GM18511 (cell line): ENCODE results near the gene AFAP1.

ENCODE experiments used
- ATAC-seq: cut with Tn5 transposase; IDR thresholded peaks from one replicate; pipeline ENCODE4 v1.9.1; 2021; ENCODE audit warnings: mild to moderate bottlenecking, moderate library complexity; ENCODE audit not compliant: unreplicated experiment

AFAP1 gene

DNA sequence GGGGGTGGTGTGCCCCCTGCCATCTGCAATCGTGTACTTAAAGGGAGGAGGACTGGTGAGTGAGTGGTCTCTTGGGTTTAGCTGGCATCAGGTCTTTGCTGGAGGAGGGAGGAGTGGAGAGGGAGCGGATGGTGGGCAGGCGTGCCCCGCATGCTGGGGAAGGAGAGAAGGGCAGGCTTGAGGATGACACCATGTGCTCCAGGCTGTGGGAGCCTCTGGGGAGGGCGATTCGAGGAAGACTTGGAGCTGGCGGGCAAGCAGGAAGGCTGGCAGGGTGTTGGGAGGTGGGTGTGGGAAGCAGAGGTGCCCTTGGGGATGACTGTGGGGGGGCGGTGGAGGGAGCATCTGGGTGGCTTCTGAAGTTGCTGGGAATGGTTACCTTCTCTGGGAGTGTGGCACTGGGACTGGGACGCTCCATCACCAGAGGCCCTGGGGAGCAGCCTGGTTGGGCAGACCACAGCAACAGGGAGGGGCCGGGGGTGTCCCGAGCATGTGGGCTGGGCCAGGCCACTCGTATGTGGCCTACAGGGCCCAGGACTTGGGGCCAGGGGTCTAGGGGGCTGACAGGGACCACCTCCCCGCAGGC, 30.8 kb upstream of the AFAP1 start:
- peak; percentile 31 for ATAC-seq

DNA sequence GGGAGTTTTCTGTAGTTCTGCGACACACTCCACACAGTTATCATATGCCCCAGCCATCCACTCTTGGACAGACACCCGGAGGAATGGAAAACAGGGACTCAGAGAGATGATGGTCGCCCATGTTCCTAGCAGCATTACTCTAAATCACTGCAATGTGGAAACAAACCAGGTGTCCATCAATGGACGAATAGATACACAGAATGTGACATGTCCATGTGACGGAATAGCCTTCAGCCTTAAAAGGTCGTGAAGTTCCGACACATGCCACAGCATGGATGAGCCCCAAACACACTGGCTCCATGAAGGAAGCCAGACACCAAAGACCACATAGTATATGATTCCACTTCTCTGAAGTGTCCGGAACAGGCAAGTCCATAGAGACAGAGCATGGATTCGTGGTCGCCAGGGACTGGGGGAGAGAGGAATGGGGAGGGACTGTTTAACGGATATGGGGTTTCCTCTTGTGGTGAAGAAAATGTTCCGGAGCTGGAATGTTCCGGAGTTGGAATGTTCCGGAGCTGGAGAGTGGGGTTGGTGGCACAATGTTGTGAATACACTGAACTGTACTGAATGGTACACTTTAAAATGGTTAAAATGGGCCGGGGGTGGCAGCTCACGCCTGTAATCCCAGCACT, 28.7 kb upstream of the AFAP1 start:
- no peak for ATAC-seq

DNA sequence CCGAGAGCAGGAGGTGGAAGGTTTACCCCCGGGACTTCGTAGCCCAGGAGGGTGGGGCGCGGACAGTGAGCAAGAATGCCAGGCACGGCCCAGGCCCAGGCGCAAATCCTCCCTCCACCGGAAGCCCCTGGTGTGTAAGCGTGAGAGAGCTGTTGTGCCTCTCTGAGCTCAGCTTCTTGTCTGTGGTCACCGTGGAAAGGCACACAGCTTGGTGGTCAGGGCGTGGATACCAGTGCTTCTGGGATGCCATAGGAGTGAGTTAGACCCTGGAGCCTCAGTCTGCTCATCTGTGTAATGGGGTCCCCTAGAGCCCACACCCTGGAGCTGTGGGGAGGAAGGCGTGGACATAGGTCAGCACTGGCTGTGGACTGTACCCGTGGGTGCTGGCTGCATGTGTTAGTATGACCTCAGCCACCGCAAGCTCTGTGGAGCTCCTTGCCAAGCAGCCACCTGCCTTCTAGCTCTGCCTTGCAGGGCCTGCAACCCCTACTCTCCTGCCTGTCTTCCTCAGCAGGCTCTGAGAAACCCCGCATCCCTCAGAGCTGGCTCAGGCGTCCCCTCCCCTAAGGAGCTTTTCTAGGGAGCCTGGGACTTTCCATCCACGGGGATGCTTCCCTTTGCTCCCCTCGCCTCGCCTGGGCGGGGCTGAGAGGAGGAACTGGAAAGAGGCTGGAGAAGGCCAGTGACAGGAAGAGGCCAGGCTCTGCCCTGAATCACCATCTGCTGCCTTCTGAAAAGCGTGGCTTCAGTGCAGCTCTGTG, 28.0 kb upstream of the AFAP1 start:
- no peak for ATAC-seq

DNA sequence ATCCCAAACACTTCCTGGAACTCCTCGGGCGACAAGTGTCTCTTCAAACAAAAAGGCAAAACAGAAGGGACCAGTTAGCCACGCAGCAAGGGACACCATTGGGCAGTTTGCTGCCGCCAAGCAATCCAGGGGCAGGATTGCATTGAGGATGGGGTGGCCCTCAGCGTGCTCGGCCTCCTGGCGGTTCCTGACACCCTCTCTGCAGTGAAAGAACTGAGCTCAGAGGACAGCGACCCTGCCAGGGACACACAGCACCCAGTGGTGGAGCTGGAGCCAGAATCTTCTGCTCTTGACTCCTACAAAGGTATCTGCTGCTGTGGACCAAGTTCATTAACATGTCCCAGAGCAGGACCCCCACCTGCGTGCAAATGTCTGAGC, 27.4 kb upstream of the AFAP1 start:
- ATAC-seq = no peak

DNA sequence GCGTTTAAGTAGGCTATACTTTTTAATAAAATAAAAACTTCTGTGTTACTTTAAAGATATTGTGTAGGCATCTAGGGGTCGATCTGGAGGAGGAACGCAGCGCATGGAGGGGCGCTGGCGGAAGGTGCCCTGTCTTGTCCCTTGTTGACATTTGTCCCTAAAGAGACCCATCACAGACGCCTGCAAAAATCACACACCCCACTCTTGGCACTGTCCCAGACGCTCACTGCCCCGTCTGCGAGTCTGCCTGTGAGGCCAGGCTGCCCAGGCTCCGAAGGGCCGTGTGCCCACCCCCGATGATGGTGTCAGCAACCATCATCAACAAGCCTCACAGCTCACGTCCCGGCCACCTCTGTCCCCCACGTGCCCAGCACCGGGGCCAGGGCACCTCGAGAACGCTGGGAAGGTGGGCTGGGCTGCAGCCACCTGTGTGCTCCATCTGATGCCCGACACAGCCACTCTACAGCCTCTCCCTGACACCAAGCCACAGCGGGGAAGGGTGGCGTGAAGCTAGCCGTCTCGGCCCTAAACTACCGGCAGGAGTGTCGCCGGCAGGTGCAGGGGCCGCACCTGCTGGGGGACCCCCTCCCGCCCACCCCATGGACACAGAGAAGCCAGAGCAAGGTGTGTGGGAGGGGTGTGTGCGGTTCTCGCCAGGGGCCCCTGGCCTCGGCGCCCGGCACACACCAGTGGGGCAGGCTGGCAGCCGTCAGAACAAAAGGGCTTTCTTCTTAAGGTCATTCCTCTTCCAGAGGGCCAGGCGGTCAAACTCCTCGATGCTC, 26.8 kb upstream of the AFAP1 start:
- no peak for ATAC-seq

DNA sequence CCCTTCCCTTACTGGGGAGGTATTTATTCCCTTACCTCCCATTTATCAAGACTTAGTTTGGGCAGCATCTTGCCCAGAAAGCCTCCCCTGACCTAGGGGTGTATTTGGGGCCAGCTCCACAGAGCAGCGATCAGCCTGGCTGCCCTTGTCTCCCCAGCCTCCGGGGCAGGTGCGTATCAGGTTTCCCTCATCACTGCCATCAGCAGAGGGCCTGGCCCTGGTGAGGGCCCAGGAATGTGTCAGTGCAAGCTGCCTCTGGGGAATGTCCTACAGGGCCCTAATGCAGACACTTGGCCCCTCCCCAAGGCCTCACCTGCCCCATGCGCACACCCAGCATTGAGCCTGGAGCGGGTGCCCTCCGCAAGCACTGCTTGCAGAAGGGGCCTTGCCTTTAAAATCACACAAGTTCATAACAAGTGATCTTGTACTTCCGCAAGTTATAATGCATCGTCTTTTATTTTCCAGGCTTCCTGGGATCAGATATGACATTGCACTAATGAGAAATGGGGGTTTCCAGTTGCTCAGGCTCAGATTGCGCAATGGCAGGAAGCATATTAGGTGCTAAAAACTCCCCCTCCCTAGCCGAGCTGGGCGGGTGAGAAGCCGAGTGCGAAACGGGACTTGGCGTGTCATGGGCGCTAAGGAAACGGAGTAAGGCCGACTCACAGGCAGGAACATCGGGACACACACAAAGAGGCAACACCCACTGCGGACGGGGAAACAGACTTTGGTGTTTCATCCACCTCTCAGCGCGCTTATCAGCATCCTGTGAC, 25.4 kb upstream of the AFAP1 start:
- ATAC-seq = no peak

DNA sequence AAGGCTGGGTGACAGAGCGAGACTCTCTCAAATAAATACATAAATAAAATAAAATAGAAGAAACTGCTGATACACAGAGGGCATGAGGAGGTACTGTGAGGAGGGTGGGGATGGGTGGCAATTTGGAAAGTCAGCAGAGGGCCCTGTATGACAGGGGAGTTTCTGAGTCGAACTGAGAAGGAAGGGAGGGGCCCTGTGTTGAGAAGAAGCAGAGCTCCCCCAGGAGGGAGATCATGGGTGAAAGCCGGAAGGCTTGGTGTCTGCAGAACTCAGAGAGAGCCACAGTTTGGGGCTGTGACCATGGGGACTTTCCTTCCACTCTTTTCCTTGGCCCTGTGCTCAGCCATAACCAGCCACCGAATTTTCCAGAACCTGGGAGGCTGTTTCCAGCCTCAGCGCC, 24.8 kb upstream of the AFAP1 start:
- ATAC-seq = no peak

DNA sequence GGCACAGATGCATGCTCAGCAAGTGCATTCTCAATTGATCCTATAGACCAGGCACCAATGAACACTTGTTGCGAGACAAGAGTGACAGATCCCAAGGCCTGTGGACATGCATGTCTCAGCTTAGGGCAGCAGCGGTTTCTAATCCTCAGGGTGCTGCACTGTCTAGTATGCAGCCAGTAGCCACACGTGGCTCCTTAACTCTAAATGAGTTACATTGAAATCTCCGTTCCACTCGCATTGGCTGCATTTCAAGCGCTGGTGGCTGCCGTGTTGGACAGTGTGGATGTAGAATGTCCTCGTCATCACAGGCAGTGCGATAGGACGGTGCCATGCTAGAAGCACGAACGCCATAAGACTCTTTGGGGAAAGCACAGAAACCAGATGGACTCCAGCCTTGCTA, 24.0 kb upstream of the AFAP1 start:
- no peak for ATAC-seq

DNA sequence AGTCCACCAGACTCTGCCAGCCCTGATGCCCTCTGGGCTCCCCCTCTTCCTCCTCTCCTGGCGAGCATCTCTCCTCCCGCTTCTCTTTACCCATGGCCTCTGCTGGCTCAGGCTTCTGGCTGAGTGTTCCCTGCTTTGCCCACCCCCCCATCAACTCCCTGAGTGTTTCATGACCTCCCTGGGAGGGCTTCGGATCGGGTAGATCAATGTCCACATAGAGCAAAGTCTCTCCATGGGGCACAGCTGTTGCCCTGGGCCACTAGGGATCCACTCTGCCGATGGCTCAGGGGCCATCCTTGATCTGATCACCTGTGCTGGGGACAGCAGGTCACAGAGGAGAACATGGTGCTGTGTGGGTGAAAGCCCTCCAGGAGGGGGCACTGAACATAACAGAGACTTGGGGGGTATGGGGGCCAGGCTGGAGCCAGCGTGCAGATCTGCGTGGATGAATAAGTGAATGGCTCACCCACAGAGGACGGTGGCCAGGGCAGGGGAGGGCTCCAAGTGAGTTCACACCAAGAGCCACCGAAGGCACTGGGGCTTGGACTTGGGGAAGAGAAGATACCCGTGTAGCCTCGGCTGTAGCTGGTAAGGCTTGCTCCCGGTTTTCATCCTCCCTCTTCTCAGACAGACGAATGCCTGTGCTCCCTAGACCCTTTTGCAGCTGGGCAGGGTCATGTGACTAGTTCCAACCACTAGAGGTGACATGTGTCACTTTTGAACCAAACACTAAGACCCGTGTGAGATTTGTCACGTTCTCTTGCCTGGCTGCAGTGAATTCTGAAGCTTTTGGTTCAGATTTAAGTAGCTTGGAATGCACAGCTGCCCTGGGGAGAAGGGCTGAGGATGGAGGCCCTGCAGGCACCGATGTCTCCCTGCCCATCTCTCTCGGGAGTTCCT, 23.2 kb upstream of the AFAP1 start:
- no peak for ATAC-seq

DNA sequence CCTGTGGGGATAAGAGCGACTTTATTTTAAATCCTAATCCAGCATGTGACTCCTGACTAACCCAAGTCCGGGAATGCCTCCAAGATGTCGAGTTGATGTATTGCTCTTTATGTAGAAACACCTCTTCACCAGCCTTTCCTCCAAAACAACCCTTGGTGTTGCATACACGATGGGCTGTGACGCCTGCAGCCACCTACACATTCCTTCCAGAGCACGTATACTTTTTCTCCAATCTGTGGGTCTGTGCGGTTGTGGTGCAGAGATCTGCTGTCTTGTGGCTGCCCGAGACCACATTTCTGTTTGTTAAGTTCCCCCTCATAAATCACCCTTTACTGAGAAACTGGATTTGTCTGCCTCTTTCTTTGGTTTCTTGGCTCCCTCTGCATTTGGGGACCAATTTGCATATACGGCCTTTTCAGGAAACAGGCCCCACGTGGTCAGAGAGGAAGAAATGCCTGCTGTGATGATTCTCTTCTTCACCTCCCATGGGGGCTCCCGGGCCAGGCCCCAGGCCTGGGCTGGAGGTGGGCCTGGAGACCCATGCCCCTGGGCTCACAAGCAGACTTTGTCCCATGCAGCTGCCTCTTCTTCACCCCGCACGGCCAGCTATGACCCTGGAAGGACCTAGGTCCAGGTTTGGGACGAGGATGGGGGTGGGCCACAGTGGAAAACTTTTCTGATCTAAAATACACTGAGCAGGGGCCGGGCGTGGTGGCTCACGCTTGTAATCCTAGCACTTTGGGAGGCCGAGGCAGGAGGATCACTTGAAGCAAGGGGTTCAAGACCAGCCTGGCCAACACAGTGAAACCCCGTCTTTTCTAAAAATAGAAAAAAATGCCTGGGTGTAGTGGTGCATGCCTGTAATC, 21.4 kb upstream of the AFAP1 start:
- peak; percentile 77 for ATAC-seq

DNA sequence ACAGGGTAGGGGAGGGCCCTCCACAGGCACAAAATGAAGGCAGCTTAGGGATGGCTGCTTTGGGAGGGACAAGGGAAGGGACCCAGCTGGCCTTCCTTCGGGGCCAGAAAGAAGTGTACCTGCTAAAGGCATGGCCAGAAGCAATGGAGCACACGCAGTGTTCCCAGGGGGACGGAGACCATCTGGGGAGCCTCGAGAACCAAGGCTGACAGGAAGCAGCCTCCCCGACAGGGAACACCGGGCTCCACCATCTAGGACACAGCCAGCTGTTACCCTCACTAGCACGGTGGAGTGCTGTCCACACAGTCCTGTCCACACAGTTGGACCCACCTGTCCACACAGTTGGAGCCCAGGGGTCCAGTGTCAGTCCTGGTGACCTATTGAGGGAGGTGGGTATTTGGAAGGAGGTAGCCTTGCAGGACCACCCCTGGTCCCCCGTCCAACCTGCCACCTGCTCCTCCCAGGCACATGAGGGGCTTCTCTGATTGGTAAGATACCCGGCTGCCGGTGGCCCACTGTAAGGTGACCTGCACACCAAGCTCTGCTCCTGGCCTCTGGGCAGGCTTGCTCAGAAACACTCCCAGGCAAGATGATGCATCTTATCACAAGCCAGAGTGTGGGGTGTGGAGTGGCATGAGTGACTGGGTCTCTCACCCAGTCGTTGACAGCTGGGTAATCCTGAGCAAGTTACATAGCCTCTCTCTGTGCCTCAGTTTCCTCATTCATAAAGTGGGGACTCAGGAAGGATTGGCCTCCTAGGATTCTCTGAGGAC, 20.5 kb upstream of the AFAP1 start:
- ATAC-seq = no peak

DNA sequence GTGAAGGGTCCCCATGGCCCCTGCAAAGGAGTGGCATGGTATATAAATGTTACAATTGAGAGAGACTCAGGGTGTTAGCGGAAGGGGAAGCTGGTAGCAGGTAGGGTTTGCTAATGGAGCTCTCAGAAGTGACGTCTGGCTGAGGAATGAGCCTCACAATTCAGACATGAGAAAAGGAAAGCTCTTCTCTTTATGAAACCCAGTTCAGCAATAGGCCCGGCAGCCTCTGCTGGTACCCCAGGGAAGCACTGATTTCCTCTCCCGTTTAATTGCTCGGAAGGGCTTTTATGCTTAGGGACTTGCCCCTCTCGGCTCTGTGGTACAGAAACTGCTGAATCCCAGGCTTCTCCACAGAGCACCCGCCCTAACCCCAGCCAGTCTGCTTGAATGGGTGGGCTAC, 19.4 kb upstream of the AFAP1 start:
- no peak for ATAC-seq

DNA sequence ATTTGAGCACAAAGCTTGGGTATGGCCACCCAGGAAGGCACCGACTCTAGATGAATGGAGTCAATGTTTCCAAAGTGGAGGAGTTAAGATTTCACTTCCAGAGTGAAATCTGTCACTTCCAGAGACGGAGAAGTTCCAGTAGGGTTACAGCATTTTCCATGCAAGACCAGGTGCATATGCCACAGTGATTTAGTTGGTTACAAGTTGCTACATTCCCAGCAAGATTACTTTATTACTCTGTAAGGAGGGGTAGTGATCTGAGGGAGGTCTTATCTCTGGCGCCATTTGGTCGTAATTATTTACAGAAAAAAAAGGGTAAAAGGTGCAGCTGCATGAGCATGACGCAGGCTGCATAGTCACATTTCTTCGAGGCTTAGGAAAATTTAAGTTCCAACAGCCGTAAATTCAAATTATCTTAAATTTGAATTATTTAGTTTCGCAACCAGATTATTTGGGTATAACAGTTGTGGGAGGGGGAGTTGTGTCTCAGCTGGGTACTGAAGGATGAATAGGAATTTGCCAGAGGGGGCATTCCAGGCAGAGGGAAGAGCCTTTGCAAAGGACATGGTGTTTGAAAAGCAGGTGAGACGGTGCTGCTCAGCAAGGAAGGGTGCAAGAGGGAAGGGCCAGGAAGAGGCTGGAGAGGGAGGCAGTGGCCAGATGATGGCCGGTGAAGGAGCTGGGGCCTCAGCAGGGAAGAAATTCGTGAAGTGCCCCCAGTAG, 17.4 kb upstream of the AFAP1 start:
- ATAC-seq = no peak

DNA sequence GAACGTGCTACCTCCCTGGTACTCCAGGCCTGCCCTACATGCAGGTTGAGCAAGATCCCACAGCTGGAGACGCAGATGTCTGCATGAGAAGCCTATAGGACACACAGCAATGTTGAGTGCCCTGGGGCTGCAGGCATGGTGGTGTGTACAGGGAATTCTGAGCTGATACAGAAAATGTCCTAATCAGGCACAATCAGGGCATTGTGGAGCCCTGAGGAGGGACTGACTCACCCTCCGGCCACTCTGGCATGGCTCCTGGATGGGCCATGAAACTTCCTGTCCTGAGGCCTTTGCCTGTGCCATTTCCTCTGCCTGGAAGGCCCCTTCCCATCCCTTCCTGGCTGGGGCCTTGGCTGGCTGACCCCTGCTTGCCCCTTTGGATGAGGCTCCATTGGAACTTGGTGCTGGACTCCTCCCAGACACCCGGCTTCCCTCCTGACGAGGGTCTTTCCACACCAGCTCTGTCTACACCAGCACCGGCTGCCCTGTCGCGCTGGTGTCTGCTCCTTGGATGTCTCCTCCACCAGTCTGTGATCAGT, 16.7 kb upstream of the AFAP1 start:
- no peak for ATAC-seq

DNA sequence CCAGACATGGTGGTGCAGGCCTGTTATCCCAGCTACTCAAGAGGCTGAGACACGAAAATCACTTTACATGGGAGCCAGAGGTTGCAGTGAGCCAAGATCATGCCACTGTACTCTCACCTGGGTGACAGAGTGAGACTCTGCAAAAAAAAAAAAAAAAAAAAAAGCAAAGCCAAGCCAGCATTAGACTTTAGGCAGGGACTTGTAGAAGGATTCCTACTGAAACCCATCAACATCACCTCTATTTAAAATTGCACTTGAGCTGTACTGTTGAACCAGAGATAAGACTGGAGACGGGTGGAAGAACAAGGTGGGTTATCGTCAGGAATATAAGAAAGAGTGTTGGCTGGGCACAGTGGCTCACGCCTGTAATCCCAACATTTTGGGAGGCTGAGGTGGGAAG, 15.7 kb upstream of the AFAP1 start:
- ATAC-seq = no peak

DNA sequence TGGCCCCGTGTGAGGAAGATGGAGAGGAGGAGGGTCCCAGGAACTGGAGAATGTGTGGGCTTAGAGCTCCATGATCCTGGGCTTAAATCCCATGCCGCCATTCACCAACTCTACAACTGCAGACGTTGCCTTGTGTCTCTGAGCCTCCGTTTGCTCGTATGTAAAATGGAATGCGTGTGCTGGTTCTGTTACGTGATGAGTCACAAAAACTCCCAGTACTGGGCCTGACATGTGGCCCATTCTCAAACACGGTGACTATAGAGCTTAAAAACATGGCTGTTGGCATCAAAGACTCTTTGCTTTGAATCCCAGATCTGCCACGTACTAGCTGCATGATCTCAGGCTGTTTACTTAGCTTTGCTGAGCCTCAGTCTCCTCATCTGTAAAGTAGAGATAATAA, 13.0 kb upstream of the AFAP1 start:
- ATAC-seq = no peak
